Measurements from ENCODE around the gene TMEM141.
A peak's percentile ranks its signal among the peaks of the same experiment; 100 is the strongest.
"Not testable (repeated sequence)": the region's sequence is repeated elsewhere in the genome, so short reads cannot be mapped to it uniquely, and the experiment has no call there.

TMEM141 gene

DNA sequence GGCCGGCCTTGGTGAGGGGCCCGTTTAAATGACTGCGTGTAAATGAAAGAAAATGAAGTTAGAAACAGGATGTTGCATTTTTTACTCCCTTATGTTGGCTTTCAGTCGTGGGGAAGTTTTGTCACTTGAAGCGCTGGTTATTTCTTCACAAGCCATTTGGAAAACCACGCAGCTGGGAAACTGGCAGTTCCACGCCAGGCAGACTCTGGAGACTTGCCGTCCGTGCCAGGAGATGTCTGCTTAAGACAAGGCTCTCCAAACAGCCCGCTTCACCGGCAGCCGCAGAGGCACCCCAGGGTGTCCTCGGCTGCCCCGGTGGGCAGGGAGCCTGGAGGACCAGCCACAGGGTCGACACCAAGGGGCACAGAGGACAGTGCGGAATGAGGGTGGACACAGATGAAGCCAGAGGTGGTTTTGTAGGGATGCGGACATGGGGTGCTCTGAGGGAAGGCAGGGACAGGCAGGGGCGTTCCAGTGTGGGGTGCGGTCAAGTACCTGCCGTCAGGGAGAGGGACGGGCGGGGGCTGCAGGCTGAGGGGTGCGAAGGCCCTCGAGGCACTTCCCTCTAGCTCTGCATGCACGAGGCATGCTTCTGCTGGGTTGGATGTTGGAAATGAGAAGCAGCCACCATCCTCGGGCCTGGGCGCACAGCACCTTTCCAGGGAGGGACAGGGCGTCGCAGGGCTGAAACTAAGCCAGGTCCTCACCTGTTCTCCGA, 40.0 kb downstream of the TMEM141 start:
- no peak for DNase-seq

DNA sequence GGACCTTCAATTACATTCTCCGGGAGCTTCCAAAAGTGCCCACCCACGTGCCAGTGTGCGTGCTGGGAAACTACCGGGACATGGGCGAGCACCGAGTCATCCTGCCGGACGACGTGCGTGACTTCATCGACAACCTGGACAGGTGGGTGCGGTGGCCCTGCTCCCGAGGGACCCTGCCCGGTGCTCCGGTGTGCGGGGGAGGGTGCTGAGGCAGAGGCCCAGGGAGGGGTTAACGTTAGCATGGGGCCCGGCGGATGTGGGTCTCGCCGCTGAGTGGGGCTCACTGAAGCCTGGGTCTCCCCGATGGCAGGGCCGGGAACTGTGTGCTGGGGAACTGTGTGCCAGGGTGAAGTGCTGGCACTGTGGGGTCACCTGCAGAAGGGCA, 40.6 kb downstream of the TMEM141 start:
- no peak for DNase-seq

DNA sequence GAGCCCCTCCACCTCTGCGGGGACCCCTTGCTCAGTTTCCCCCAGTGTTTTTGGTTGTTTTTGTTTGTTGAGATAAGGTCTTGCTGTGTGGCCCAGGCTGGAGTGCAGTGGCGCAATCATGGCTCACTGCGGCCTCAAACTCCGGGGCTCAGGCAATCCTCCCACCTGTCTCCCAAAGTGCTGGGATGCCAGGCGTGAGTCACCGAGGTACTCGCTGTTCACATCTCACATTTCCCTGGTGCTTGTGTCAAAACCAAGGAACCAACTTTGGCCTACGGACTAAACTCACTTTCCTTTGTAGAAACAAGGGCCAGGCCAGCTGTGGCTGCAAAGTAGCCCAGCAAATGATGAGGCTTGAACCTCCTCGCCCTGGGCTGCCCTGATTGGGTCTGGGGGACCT, 41.4 kb downstream of the TMEM141 start:
- no peak for DNase-seq

DNA sequence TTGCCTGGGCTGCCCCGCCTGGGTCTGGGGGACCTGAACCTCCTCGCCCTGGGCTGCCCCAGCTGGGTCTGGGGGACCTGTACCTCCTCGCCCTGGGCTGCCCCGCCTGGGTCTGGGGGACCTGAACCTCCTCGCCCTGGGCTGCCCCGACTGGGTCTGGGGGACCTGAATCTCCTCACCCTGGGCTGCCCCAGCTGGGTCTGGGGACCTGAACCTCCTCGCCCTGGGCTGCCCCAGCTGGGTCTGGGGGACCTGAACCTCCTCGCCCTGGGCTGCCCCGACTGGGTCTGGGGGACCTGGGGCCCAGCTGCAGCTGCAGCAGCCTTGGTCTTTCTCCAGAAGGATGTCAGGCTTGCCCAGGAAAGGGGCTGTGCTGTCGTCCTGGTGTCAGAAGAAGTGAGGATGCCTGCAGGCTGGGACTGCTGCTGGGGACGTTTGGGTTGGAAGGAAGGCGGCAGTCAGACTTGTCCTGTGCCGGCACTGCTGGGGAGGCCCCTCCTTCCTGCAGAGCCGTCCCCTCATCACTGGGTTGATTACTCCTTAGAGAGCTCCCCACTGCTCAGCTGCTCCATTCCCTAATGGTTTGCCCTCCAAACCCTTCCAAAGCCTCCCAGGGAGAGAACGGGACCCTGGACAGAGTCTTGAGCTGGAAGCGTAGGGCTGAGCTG, 42.4 kb downstream of the TMEM141 start:
- not testable (repeated sequence) for DNase-seq

DNA sequence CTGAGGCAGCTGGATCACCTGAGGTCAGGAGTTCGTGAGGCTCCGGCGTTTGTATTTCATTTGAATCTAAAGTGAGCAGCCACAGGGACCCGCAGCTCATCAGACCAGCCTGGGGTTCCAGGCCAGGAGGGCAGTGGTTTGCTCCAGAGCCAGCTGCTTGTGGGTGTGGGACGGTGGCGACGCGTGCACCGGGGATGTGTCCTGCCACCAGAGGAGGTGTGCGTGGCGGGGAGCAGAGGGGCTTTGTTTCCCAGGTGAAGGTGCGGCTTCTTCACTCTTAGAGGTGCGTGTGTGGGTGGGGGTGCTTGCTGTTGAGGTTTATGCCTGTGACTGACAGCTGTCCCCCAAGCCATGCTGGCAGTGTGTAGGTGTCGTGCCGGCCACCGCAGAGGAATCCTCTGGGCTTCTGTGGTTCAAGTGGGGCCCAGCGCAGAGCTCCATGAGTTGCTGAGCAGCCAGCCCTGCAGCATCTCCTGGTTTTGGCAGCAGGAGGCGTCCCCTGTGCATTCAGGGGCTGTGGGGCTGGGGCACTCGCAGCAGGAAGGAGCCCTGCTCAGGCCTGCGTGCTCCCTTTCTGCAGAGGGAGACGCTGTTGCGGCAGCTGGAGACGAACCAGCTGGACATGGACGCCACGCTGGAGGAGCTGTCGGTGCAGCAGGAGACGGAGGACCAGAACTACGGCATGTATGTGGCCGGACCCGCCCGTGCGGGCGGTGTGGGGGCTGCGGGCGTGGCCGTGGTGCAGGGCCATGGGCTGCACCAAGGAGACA, 44.2 kb downstream of the TMEM141 start:
- no peak for DNase-seq

DNA sequence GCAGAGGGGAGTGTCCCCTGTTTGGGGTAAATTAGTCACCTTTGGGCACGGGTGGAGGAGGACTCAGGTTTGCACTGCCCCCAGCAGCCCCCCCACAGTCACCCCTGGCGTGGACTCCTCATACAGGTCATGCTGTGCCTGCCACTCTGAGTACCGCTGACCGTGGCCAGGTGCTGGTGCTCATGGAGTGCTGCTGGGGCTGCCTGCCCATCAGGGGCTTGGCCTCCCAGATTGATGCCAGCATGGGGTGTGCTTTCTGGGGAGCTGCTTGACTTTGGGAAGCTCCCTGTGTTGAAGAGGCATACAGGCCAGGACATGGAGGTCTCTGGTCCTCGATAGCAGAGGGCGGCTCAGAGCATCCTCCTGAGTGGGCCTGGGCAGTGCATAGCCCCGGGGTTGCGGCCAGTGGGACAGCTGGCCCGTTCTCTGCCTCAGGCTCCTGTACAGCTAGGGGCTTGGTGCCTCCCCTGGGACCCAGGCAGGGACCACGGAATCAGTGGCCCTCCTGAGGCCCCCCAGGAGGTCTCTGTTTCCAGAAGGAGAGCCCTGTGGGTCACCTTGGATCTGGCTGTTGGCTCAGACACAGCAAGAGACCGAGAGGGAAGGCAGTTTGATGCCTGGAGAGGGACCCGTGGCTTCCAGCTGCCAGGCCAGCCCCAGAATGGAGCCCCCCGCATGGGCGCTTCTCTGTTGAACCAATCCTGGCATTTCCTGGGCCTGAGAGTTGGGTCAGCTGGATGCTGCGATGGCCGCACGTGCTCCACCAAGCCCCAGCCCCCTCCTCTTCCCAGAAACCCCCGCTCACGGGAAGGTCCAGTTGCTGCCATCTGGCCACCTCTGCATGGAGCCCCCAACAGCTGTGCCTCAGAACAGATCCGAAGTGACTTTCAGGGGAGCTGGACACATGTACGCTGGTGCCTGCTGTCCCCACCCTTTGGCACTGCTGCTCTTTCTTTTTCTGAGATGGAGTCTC, 45.1 kb downstream of the TMEM141 start:
- no peak for DNase-seq

DNA sequence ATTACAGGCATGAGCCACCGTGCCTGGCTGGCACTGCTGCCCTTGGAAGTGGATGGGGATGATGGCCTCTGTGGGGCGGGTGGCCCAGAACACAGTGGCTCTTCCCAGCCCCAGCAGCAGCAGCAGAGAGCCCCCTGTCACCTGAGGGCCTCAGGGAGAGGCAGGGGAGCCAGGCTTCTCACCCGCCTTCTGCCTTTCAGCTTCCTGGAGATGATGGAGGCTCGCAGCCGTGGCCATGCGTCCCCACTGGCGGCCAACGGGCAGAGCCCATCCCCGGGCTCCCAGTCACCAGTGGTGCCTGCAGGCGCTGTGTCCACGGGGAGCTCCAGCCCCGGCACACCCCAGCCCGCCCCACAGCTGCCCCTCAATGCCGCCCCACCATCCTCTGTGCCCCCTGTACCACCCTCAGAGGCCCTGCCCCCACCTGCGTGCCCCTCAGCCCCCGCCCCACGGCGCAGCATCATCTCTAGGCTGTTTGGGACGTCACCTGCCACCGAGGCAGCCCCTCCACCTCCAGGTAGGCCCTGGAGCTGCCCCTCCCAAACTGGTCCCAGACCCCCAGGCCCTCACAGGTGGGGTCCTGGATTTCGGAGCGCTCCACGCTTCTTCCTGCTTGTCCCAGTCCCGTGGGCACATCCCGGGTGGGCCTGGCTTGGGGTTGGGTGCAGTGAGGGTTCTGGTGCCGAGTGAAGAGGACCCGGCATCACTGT, 46.2 kb downstream of the TMEM141 start:
- DNase-seq: no peak

DNA sequence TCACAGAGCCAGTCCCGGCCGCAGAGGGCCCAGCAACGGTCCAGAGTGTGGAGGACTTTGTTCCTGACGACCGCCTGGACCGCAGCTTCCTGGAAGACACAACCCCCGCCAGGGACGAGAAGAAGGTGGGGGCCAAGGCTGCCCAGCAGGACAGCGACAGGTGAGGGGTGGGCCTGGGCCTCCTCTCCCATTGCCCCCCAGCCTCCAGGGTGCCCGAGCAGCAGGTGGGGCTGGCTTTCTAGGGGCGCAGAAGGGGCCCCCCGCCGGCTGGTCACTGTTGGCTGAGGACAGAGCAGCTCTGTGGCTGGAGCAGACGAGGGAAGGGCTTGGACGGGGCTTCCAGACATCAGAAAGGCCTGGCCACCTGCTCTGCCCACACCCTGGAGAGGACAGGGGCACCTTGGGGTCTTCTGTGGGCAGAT, 46.7 kb downstream of the TMEM141 start:
- not testable (repeated sequence) for DNase-seq

DNA sequence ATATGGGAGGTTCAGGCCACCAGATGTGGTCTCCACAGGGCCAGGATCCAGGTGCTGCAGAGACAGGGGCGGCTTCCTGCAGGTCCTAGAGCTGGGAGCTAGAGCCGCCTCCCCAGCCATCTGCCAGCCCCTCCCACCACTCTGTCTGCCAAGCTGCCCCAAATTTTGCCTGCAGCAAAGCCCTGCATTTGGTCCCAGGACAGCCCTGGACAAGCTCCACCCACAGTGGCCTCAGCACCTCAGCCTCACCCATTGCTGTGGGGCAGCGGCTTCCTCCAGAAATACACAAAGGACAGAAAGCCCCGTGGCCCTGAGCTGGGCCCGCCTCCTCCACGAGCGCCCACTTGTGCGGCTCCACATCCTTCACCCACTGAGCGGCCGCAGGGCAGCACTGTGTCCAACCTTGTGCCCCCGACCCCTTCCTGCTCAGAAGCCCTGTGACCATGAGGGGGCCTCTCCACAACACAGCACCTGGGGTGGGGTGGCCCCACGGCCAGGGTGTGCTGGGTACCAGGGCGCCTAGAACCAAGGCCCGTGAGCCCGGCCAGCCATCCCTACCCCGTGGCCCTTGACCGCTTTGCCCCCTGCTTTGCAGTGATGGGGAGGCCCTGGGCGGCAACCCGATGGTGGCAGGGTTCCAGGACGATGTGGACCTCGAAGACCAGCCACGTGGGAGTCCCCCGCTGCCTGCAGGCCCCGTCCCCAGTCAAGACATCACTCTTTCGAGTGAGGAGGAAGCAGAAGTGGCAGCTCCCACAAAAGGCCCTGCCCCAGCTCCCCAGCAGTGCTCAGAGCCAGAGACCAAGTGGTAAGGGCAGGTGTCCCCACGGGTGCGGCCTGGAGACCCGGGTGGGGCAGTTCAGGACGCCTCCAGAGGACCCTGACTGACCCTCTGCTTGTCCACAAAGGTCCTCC, 47.4 kb downstream of the TMEM141 start:
- DNase-seq: no peak

DNA sequence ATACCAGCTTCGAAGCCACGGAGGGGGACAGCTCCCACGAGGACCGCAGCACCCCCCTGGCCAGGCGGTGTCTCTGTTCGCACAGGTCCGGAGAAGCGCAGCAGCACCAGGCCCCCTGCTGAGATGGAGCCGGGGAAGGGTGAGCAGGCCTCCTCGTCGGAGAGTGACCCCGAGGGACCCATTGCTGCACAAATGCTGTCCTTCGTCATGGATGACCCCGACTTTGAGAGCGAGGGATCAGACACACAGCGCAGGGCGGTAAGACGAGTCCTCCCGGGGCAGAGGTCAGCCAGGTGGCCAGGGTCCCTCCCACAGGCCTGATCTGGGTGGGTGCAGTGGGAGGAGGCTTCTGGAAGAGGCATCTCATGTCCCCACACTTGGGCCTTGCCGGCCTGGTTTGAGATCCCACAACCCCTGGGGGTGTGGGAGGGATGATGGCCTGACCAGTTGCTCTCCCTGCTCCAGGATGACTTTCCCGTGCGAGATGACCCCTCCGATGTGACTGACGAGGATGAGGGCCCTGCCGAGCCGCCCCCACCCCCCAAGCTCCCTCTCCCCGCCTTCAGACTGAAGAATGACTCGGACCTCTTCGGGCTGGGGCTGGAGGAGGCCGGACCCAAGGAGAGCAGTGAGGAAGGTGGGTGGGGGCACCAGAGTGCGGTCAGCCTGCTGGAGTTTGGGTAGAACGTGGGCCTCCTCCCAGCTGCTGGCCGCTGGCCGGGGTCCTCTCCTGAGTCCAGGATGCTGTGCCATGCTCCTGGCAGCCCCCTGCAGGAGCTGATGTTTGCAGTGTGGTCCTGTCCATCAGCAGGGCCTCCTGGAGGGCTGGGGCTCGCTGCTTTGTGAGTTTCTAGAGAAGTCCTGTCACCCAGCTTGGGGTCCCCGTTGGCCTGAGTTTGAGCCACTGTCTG, 48.3 kb downstream of the TMEM141 start:
- DNase-seq: no peak

DNA sequence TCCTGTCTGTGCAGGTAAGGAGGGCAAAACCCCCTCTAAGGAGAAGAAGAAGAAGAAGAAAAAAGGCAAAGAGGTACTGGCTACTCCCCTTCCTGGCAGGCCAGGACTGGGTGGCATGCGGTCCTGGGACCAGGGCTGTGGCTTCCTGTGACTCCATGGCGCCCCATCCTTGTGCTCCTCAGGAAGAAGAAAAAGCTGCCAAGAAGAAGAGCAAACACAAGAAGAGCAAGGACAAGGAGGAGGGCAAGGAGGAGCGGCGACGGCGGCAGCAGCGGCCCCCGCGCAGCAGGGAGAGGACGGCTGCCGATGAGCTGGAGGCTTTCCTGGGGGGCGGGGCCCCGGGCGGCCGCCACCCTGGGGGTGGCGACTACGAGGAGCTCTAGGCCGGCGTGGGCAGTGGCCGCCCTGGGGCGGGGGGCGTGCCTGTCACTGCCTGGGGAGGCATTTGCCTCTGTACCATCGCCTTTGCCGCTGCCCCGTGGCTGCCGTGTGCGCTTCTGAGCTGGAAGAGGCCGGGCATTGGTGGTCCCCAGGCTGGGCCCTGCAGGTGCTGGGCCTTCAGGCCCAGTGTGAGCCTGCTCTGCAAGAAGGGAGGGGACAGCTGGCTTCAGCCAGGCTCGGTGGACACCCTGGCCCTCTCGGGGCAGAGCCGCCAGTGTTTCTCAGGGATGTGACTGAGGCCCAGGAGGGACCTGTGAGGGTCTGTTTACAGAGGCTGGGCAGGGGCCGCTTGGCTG, 49.2 kb downstream of the TMEM141 start:
- no peak for DNase-seq

DNA sequence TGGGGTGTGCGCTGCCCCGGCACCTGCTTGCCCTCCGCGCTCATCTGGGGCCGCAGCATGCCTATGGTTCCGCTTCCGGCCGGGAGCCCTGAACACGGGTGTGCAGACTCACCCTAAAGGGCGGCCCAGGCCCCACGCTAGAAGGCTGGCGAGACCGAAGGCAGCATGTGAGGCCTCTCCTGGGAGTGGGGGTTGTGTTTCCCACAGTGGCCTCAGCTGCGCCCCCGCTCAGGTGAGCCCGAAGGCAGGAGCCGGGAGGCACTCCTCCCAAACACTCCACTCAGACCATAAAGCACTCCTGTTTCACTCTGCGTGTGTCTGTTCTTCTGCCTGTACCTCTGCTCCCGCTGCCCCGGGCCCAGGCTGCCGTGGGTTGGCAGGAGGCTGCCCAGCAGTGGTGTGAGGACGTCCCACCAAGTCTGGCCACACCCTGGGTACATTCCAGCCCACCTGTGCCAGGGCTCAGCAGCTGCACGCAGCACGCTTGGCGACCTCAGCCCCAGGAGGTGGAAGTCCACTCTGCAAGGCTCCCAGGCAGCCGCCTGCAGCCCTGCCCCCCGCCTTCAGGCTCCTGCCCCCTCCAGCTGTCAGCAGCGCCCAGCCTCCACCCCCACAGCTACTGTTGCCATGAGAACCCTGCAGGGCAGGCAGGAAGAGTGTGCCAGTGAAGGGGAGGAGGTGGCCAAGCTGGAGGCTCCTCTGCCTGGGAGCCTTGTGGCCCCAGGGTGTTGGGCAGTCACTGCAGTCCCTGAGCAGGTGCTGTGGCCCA, 49.9 kb downstream of the TMEM141 start:
- peak in 48 of 51 donors; percentile 20 to 88 (median 72) for DNase-seq

DNA sequence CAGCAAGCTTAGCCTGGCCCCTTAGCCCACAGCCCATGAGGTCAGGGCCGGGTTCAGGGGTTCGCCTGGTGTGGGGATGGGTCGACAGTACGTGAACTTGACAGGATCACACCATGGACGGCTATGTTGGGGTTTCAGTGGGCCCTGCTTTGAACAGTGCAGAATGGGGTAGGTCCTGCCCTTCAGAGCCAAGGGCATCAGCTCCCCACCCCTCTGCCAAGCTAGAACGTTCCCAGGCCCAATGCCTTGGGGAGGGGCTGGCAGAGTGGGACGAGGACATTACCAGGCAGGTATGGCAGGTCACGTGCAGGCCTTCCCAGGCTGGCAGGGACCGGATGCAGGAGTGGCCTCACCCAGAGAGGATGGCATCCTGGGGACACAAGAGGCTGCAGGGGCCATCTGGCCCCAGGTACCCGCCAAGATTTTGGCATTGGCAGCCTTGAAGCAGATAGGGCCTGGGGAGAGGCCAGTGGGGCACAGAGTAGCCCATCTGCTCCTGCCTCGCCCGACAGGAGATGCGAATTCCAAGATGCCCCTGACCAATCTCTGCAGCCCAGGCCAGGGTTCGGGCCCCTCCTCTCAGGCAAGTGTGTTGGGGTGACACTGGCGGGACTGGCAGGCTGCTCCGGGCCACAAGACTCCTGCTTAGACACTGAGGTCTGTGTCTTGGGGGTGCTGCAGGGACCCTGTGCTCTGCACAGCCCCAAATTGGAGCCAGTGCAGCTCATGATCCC, 50.7 kb downstream of the TMEM141 start:
- not testable (repeated sequence) for DNase-seq

DNA sequence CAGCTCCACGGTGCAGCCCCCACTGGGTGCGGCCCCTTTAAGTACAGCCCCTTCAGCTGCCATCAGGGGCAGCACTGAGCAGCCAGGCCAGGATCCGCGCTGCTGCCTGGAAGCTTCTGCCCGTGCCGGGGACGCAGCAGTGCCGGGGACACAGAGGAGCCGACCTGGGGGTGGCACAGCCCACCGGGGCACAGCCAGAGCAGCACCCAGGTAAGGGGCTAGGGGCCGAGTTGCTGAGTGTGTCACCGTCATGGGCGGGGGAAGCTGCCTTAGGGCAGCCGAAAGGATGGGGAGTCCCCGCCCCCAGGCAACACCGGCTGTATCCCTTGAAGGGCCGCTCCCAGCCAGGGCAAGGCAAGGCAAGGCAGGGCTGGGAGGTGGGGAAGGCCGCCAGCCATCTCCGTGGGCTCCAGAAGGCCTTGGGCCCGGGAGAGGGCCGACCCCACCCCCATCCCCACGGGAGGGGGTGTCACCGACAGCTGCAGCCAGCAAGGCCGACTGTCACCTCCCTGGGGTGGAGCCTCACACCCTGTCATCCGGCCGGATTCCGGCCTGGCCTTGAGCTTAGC, 51.3 kb downstream of the TMEM141 start, which contains the start of gene AJM1:
Gene AJM1 (plus strand): TSS at position 99 of the 569 bp plus-strand sequence. CDS start 1,937 bp downstream, outside the sequence.
- peak; percentile 28 to 88 (median 68) for DNase-seq

Measured in hypothalamus (tissue), 51 donors.